Mononuclear cell (primary cell): Measurements from ENCODE around the gene SRCAP. TPM values are rescaled to one million over a fixed set of nuclear protein-coding genes. Genes with fewer than 3 reads are reported as not detected.

Experiments
- H3K27me3 ChIP-seq: 2 replicates; pipeline ENCODE4 v1.6.0; 2011; ENCODE audit warnings: low read length, control low read depth; ENCODE audit not compliant: insufficient read depth
- H3K4me1 ChIP-seq: 2 replicates; pipeline ENCODE4 v1.5.1; 2011; ENCODE audit warnings: mild to moderate bottlenecking, low read length, control low read depth; ENCODE audit not compliant: insufficient read depth
- H3K4me3 ChIP-seq: 2 replicates; pipeline ENCODE4 v1.5.1; 2011; ENCODE audit warnings: mild to moderate bottlenecking, low read length, moderate library complexity
- H3K9me3 ChIP-seq: 2 replicates; pipeline ENCODE4 v1.5.1; 2011; ENCODE audit warnings: low read depth, mild to moderate bottlenecking, control low read depth, low read length
- total RNA-seq: library from RNA; depleted of rRNA; stranded (reverse); fragments of >200 nt; gene quantifications from one replicate; pipeline ENCODE4 v1.2.3, GENCODE V29; 2012

SRCAP gene
- total RNA-seq, 1 donor, result 16.5 TPM

GRCh38 chr16:30787613-30788378 is 88.8 kb downstream of the SRCAP start:
- no peaks in the 10 kb centered on the region for H3K27me3 ChIP-seq
- peaks cover 22% of the 10 kb centered on the region for H3K4me1 ChIP-seq
- H3K4me3 ChIP-seq, result peak overlapping the region; percentile 72
- no peaks in the 10 kb centered on the region for H3K9me3 ChIP-seq

Other genes with a start within 250 kb of the SRCAP start
- 150 TPM for gene ITGAL, start 226.4 kb upstream of the SRCAP start, total RNA-seq
- 5.7 TPM for gene ZNF768, start 172.6 kb upstream of the SRCAP start, total RNA-seq
- gene ZNF747, start 164.3 kb upstream of the SRCAP start, total RNA-seq, result 6.0 TPM
- gene ZNF764, start 140.8 kb upstream of the SRCAP start, total RNA-seq, result 10.5 TPM
- gene ZNF688, start 127.5 kb upstream of the SRCAP start, total RNA-seq, result 9.4 TPM
- 2.6 TPM for gene ZNF785, start 113.5 kb upstream of the SRCAP start, total RNA-seq
- gene ZNF689, start 88.8 kb upstream of the SRCAP start, total RNA-seq, result 14.9 TPM
- 20.8 TPM for gene PRR14, start 48.2 kb upstream of the SRCAP start, total RNA-seq
- 100 TPM for gene FBRS, start 40.7 kb upstream of the SRCAP start, total RNA-seq
- gene PHKG2, start 49.3 kb downstream of the SRCAP start, total RNA-seq, result 15.7 TPM
- 2.2 TPM for gene CFAP119, start 62.9 kb downstream of the SRCAP start, total RNA-seq
- 44.1 TPM for gene RNF40, start 63.2 kb downstream of the SRCAP start, total RNA-seq
- gene ZNF629, start 88.0 kb downstream of the SRCAP start, total RNA-seq, result 3.4 TPM
- 17.0 TPM for gene BCL7C, start 194.9 kb downstream of the SRCAP start, total RNA-seq
- gene CTF1, start 197.4 kb downstream of the SRCAP start, total RNA-seq, result 0.21 TPM
- 5.4 TPM for gene FBXL19, start 224.4 kb downstream of the SRCAP start, total RNA-seq
- 11.3 TPM for gene ORAI3, start 249.9 kb downstream of the SRCAP start, total RNA-seq